Type B pancreatic cell (in vitro differentiated cells): ENCODE results near the gene SLC7A9. TPM values are rescaled to one million over a fixed set of nuclear protein-coding genes. Genes with fewer than 3 reads are reported as not detected.

Experiments
- DNase-seq: peaks from one replicate; pipeline ENCODE4 v3.0.0; 2021; ENCODE audit warnings: mixed read lengths; ENCODE audit not compliant: unreplicated experiment; ENCODE audit errors: extremely low spot score
- H3K27ac Mint-ChIP-seq: 2 replicates; pipeline ENCODE4 v1.8.0; 2021; ENCODE audit warnings: mild to moderate bottlenecking, mixed read lengths
- H3K27me3 Mint-ChIP-seq: 2 replicates; pipeline ENCODE4 v1.8.0; 2021; ENCODE audit warnings: mixed read lengths
- H3K36me3 Mint-ChIP-seq: 2 replicates; pipeline ENCODE4 v1.8.0; 2021; ENCODE audit warnings: mixed read lengths
- H3K4me1 Mint-ChIP-seq: one replicate; pipeline ENCODE4 v1.8.0; 2021; ENCODE audit warnings: mixed read lengths; ENCODE audit not compliant: unreplicated experiment
- H3K4me3 Mint-ChIP-seq: 2 replicates; pipeline ENCODE4 v1.8.0; 2021; ENCODE audit warnings: mild to moderate bottlenecking, mixed read lengths
- H3K9me3 Mint-ChIP-seq: 2 replicates; pipeline ENCODE4 v1.8.0; 2021; ENCODE audit warnings: mixed read lengths
- CTCF ChIP-seq: fragments of 200-600 bp; sonication (generic); conservative IDR thresholded peaks from 2 replicates; pipeline ENCODE4 v1.5.0; 2021; ENCODE audit warnings: antibody characterized with exemption, mild to moderate bottlenecking
- long read RNA-seq: library from polyadenylated mRNA; unstranded; transcript quantifications from one replicate; pipeline ENCODE4 v2.0.0, GENCODE V29; 2020
- total RNA-seq: library from RNA; stranded (reverse); gene quantifications from 2 replicates; pipeline ENCODE4 v1.2.1, GENCODE V29; 2021; ENCODE audit warnings: low replicate concordance

Gene SLC7A9
- total RNA-seq, result 3.1 and 7.9 TPM in 2 replicates
- long read RNA-seq, transcript SLC7A9-201 (13 exons, 1,761 nt), result major isoform, 19 of 49 reads
- long read RNA-seq, transcript SLC7A9-202 (13 exons, 1,568 nt), result minor isoform, 12 of 49 reads
- long read RNA-seq, partial matches to known transcripts, result 3 of 49 reads
- long read RNA-seq, other reads (novel, unspliced or antisense), result 14 of 49 reads

DNA sequence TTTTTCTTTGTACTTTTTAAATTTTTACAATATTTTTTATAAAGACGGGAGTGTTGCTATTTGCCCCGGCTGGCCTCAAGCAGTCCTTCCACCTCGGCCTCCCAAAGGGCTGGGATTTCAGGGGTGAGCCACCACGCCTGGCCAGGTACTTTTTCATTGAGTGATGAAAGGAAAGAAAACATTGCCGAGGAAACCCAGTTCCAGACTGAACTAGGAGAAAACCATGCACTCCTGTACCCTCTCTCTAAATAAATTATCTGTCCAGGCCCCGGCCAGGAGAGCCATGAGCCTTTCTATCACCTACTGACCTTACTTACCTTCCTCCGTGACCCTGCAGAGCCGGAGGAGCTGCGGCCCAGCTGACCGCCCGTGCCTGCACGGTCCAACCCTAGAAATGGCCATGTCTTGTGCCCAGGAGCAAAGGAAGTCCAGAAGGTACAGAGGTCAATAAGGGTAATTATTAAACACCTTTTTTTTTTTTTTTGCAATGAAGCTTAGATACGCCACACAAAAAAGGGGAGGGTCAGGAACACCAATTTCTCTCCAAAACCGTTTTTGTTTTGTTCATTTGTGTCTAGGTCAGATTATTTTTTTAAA lies at the start of gene SLC7A9:
Gene SLC7A9, minus strand, starts transcription at position 399 of the 597 bp plus-strand sequence. CDS start 1,233 bp downstream, outside the sequence.
- H3K27me3 Mint-ChIP-seq, result no peaks in the 10 kb centered on the region
- H3K4me3 Mint-ChIP-seq, result peak within 1 kb of the TSS; percentile 28
- H3K9me3 Mint-ChIP-seq, result no peaks in the 10 kb centered on the region
- TF ChIP-seq CTCF, result no peak
- DNase-seq, result no peak
- H3K4me1 Mint-ChIP-seq, result no peaks in the 10 kb centered on the region
- H3K36me3 Mint-ChIP-seq, result no peaks in the 10 kb centered on the region
- H3K27ac Mint-ChIP-seq, result no peak within 1 kb of the TSS

DNA sequence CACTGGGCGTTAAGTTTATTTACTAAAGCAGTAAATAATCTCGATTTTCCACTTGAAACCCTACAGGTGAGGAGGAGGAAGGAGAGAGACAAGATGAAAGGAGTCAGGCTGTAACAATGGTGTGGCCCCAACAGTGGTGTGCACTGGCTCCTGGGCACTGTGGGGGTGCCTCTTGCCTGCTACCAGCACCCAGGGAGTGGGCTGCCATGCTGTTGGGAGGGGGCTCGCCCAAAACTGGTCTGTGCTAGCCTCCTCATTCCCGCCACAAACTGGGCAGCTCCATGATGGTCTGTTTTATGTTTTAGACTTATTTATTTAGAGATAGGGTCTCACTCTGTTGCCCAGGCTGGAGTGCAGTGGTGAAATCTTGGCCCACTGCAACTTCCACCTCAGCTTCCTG lies 49.8 kb upstream of the SLC7A9 start:
- H3K4me3 Mint-ChIP-seq, result no peak overlapping the region
- peaks cover 4% of the 10 kb centered on the region for H3K4me1 Mint-ChIP-seq
- DNase-seq, result no peak
- H3K27ac Mint-ChIP-seq, result no peak overlapping the region
- peaks cover 8% of the 10 kb centered on the region for H3K36me3 Mint-ChIP-seq
- TF ChIP-seq CTCF, result no peak
- H3K27me3 Mint-ChIP-seq, result no peaks in the 10 kb centered on the region
- H3K9me3 Mint-ChIP-seq, result no peaks in the 10 kb centered on the region

DNA sequence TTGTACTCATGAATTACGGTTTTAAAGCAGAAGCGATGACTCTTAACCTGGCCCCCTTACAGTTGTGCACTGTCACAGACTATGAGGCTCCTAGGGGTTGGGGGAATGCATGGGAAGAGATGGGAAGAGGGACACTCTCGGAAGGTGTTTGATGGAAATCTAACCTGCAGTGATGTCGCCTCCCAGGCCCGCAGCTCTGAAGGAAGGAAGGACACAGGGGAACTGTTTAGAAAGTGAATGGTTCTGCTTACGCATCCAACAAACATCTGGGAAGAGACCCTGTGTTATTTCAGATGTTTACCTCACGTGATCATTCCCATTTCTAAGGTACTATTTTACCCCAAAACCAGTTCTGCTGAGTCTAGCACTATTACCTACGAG lies 48.0 kb upstream of the SLC7A9 start:
- Mint-ChIP-seq H3K4me1 (peaks cover 4% of the 10 kb centered on the region), H3K9me3 (no peaks in the 10 kb centered on the region), H3K27me3 (no peaks in the 10 kb centered on the region), H3K4me3 (no peak overlapping the region), H3K36me3 (peaks cover under 1% of the 10 kb centered on the region), H3K27ac (no peak overlapping the region)
- no peak for DNase-seq
- TF ChIP-seq CTCF, result no peak

GRCh38 chr19:32916969-32917615 lies 47.5 kb upstream of the SLC7A9 start:
- Mint-ChIP-seq H3K9me3 (no peaks in the 10 kb centered on the region), H3K27me3 (no peaks in the 10 kb centered on the region), H3K4me3 (no peak overlapping the region), H3K4me1 (peaks cover 4% of the 10 kb centered on the region), H3K27ac (no peak overlapping the region), H3K36me3 (no peaks in the 10 kb centered on the region)
- DNase-seq, result no peak
- no peak for TF ChIP-seq CTCF

- no peaks in the 10 kb centered on the region for H3K9me3 Mint-ChIP-seq
- H3K27ac Mint-ChIP-seq, result no peak overlapping the region
- DNase-seq, result no peak
- no peaks in the 10 kb centered on the region for H3K27me3 Mint-ChIP-seq
- no peak overlapping the region for H3K4me3 Mint-ChIP-seq
- no peaks in the 10 kb centered on the region for H3K36me3 Mint-ChIP-seq
- TF ChIP-seq CTCF, result no peak
- H3K4me1 Mint-ChIP-seq, result peaks cover 4% of the 10 kb centered on the region
Measured at GRCh38 chr19:32914879-32915660, 45.5 kb upstream of the SLC7A9 start.
